Suprapubic skin (tissue), 4 donors: ENCODE results near the gene GRPEL1. TPM values are rescaled to one million over a fixed set of nuclear protein-coding genes. Genes with fewer than 3 reads are reported as not detected.

Experiments
- DNase-seq, 2 donors: peaks; one replicate each; pipeline ENCODE4 v3.0.0-alpha.2; 2019; ENCODE audit warnings: low spot score in 2 of 2
- H3K27ac ChIP-seq: fragments of 200-600 bp; sonication (generic); one replicate; pipeline ENCODE4 v1.5.1; 2019
- H3K27me3 ChIP-seq: fragments of 200-600 bp; sonication (generic); one replicate; pipeline ENCODE4 v1.5.1; 2019
- H3K36me3 ChIP-seq: fragments of 200-600 bp; sonication (generic); one replicate; pipeline ENCODE4 v1.5.1; 2019
- H3K4me1 ChIP-seq: fragments of 200-600 bp; sonication (generic); one replicate; pipeline ENCODE4 v1.5.1; 2019
- H3K4me3 ChIP-seq: fragments of 200-600 bp; sonication (generic); one replicate; pipeline ENCODE4 v1.5.1; 2019; ENCODE audit warnings: mild to moderate bottlenecking
- H3K9me3 ChIP-seq: fragments of 200-600 bp; sonication (generic); one replicate; pipeline ENCODE4 v1.5.1; 2019
- CTCF ChIP-seq, 2 donors: fragments of 200-600 bp in 1 of 2; fragments of 450-650 bp in 1 of 2; sonication (generic) in 1 of 2; IDR thresholded peaks; one replicate each; pipeline ENCODE4 v1.5.1; 2016 to 2019; ENCODE audit warnings: antibody characterized with exemption in 2 of 2, mild to moderate bottlenecking in 1 of 2, moderate library complexity in 1 of 2
- EP300 ChIP-seq: sonication (generic); formaldehyde crosslinking; IDR thresholded peaks from one replicate; pipeline ENCODE4 v1.6.1; 2017; ENCODE audit warnings: antibody characterized with exemption
- POLR2A ChIP-seq, 2 donors: fragments of 450-650 bp; IDR thresholded peaks; one replicate each; pipeline ENCODE4 v1.6.1; 2017; ENCODE audit warnings: antibody characterized with exemption in 2 of 2, mild to moderate bottlenecking in 2 of 2, moderate library complexity in 2 of 2
- POLR2AphosphoS5 ChIP-seq, 3 donors: sonication (generic); formaldehyde crosslinking; IDR thresholded peaks; one replicate each; pipeline ENCODE4 v1.6.1; 2017; ENCODE audit warnings: antibody characterized with exemption in 3 of 3
- WGBS: methylation state at CpG from one replicate; pipeline ENCODE4 v1.1.5; 2018; 5-methylcytosine and 5-hydroxymethylcytosine counted together
- total RNA-seq, 4 donors: library from RNA; depleted of rRNA; stranded (reverse); fragments of >200 nt; gene quantifications; one replicate each; pipeline ENCODE4 v1.1.0, GENCODE V29; 2016

Gene GRPEL1
- total RNA-seq, 4 donors from 2014 or later: 18.2 to 32.4 (median 25.3) TPM

GRCh38 chr4:7054106-7054880 is 13.6 kb downstream of the GRPEL1 start:
- DNase-seq: peak in 1 of 2 donors; percentile 70
- Histone ChIP-seq H3K4me3 (no peak overlapping the region), H3K9me3 (no peaks in the 10 kb centered on the region), H3K27ac (no peak overlapping the region), H3K36me3 (peaks cover 47% of the 10 kb centered on the region), H3K27me3 (no peaks in the 10 kb centered on the region), H3K4me1 (peaks cover 16% of the 10 kb centered on the region)
- 96% methylated on average over 47 of the region's 52 CpGs for WGBS
- TF ChIP-seq CTCF (IDR thresholded peaks at IDR 0.05): no peak
- TF ChIP-seq EP300: no peak
- no peak for TF ChIP-seq POLR2AphosphoS5 (IDR thresholded peaks at IDR 0.05)
- no peak for TF ChIP-seq POLR2A (IDR thresholded peaks at IDR 0.05)

GRCh38 chr4:7052923-7053715 is 14.7 kb downstream of the GRPEL1 start:
- TF ChIP-seq CTCF (IDR thresholded peaks at IDR 0.05): no peak
- no peak for TF ChIP-seq POLR2AphosphoS5 (IDR thresholded peaks at IDR 0.05)
- TF ChIP-seq POLR2A (IDR thresholded peaks at IDR 0.05): no peak
- no peak for TF ChIP-seq EP300
- peak in 1 of 2 donors; percentile 79 for DNase-seq
- WGBS: 57% methylated on average over 16 of the region's 20 CpGs
- Histone ChIP-seq H3K9me3 (no peaks in the 10 kb centered on the region), H3K36me3 (peaks cover 41% of the 10 kb centered on the region), H3K4me3 (no peak overlapping the region), H3K4me1 (peaks cover 16% of the 10 kb centered on the region), H3K27me3 (no peaks in the 10 kb centered on the region), H3K27ac (peak overlapping the region; percentile 14)

GRCh38 chr4:7052313-7052712 is 15.6 kb downstream of the GRPEL1 start:
- WGBS: 82% methylated on average over 6 of the region's 14 CpGs
- H3K36me3 ChIP-seq: peaks cover 41% of the 10 kb centered on the region
- no peak for DNase-seq

GRCh38 chr4:7051905-7052304 is 16.0 kb downstream of the GRPEL1 start:
- no peaks in the 10 kb centered on the region for H3K27me3 ChIP-seq
- WGBS: 87% methylated on average over 10 of the region's 14 CpGs
- H3K9me3 ChIP-seq: no peaks in the 10 kb centered on the region
- TF ChIP-seq POLR2A (IDR thresholded peaks at IDR 0.05) (no peak), CTCF (IDR thresholded peaks at IDR 0.05) (no peak), POLR2AphosphoS5 (IDR thresholded peaks at IDR 0.05) (no peak), EP300 (no peak)
- peaks cover 22% of the 10 kb centered on the region for H3K4me1 ChIP-seq
- H3K27ac ChIP-seq: no peak overlapping the region
- DNase-seq: peak in 1 of 2 donors; percentile 71
- H3K36me3 ChIP-seq: peaks cover 38% of the 10 kb centered on the region
- H3K4me3 ChIP-seq: no peak overlapping the region

More at GRCh38 chr4:7052313-7052712, 15.6 kb downstream of the GRPEL1 start:
- no peaks in the 10 kb centered on the region for H3K9me3 ChIP-seq
- no peak for TF ChIP-seq POLR2AphosphoS5 (IDR thresholded peaks at IDR 0.05)
- TF ChIP-seq EP300: no peak
- no peak for TF ChIP-seq CTCF (IDR thresholded peaks at IDR 0.05)
- no peak for TF ChIP-seq POLR2A (IDR thresholded peaks at IDR 0.05)
- peaks cover 18% of the 10 kb centered on the region for H3K4me1 ChIP-seq
- no peak overlapping the region for H3K4me3 ChIP-seq
- no peaks in the 10 kb centered on the region for H3K27me3 ChIP-seq
- no peak overlapping the region for H3K27ac ChIP-seq

GRCh38 chr4:7051144-7051495 is 16.7 kb downstream of the GRPEL1 start:
- Histone ChIP-seq H3K9me3 (no peaks in the 10 kb centered on the region), H3K27ac (no peak overlapping the region), H3K27me3 (no peaks in the 10 kb centered on the region), H3K4me3 (no peak overlapping the region), H3K4me1 (peaks cover 30% of the 10 kb centered on the region), H3K36me3 (peaks cover 31% of the 10 kb centered on the region)
- DNase-seq: no peak
- TF ChIP-seq POLR2A (IDR thresholded peaks at IDR 0.05) (no peak), CTCF (IDR thresholded peaks at IDR 0.05) (no peak), EP300 (no peak), POLR2AphosphoS5 (IDR thresholded peaks at IDR 0.05) (no peak)
- WGBS: 93% methylated on average over 11 of the region's 12 CpGs
